ENCODE results near the gene COQ5. TPM values are rescaled to one million over a fixed set of nuclear protein-coding genes. Genes with fewer than 3 reads are reported as not detected.
"Not testable (repeated sequence)": the region's sequence is repeated elsewhere in the genome, so short reads cannot be mapped to it uniquely, and the experiment has no call there.

The COQ5 gene
- total and polyA plus RNA-seq, 2 of the 4 experiments (the other 2 are of a cell fraction) = 21.6 to 25.1 TPM

DNA sequence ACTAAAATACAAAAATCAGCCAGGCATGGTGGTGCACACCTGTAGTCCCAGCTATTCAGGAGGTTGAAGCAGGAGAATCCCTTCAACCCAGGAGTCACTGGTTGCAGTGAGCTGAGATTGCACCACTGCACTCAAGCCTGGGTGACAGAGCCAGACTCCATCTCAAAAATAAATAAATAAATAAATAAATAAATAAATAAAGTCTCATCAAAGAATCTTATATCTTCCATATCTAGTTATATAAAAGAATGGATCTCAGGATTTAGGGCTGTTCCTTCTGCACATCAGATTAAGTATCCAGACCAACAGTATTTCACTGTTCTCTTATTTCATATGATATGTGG is 1.4 kb upstream of the COQ5 start:
- H3K14ac ChIP-seq (replicated peaks; ENCODE audit: low read depth, low read length); H3K4me1 ChIP-seq (ENCODE audit: control insufficient read depth, insufficient read depth, low read length); H3K4me3 ChIP-seq (ENCODE audit: insufficient read depth, low read depth, low read length); CTCF ChIA-PET; ATAC-seq (ENCODE audit: low read depth); dilution Hi-C loops (cut with HindIII; ENCODE audit: low sequenced_read_pairs, unreplicated experiment); H3K18ac ChIP-seq (ENCODE audit: low read depth, low read length); H3K9me1 ChIP-seq (ENCODE audit: insufficient read depth, low read length); H2BK120ac ChIP-seq (ENCODE audit: low read depth, low read length); H4K5ac ChIP-seq (ENCODE audit: low read depth, low read length); DNase-seq; H2AFZ ChIP-seq (replicated peaks; ENCODE audit: low read length, poor library complexity); H2BK15ac ChIP-seq (ENCODE audit: low read depth, low read length); H3K56ac ChIP-seq (ENCODE audit: extremely low read depth, insufficient read depth, low read length); H2AK9ac ChIP-seq (replicated peaks; ENCODE audit: low read depth, low read length, poor library complexity); H3K27me3 ChIP-seq (ENCODE audit: control insufficient read depth, insufficient read depth, low read length); H4K91ac ChIP-seq (ENCODE audit: insufficient read depth, low read depth, low read length); POLR2A ChIA-PET (ENCODE audit: unreplicated experiment); intact Hi-C loops (cut with micrococcal nuclease); H2BK20ac ChIP-seq (ENCODE audit: low read depth, low read length); H3K4ac ChIP-seq (ENCODE audit: low read depth, low read length); BruUV-seq (replicated peaks); H2BK5ac ChIP-seq (ENCODE audit: low read depth, low read length, poor library complexity, severe bottlenecking); in situ Hi-C loops (cut with MboI; ENCODE audit: low sequenced_read_pairs); H2AK5ac ChIP-seq (ENCODE audit: low read depth, low read length); H3K23ac ChIP-seq (ENCODE audit: low read depth, low read length); H4K20me1 ChIP-seq (ENCODE audit: insufficient read depth, low read length); H3K9ac ChIP-seq (ENCODE audit: low read depth, low read length); H3K4me2 ChIP-seq (ENCODE audit: low read depth, low read length); H3K9me3 ChIP-seq (ENCODE audit: control insufficient read depth, insufficient read depth, low read length); H3K36me3 ChIP-seq (ENCODE audit: control insufficient read depth, insufficient read depth, low read length); H3K27ac ChIP-seq (ENCODE audit: insufficient read depth, low read length): not testable (repeated sequence)
- Histone ChIP-seq H3K79me1 (ENCODE audit: low read depth in 1 of 2, low read length in 2 of 2) (peaks cover 5 to 30% of the 10 kb centered on the region in 2 experiments; a peak in 3 of 4 replicates), H4K8ac (ENCODE audit: low read depth in 2 of 2, low read length in 2 of 2) (peak overlapping the region in 1 of 2 experiments; percentile 98; a peak in 1 of 4 replicates)
